Measurements from ENCODE around the gene KCNC1. TPM values are rescaled to one million over a fixed set of nuclear protein-coding genes. Genes with fewer than 3 reads are reported as not detected.

Gene KCNC1
- total RNA-seq, 2 donors from 2014 or later = not detected

DNA sequence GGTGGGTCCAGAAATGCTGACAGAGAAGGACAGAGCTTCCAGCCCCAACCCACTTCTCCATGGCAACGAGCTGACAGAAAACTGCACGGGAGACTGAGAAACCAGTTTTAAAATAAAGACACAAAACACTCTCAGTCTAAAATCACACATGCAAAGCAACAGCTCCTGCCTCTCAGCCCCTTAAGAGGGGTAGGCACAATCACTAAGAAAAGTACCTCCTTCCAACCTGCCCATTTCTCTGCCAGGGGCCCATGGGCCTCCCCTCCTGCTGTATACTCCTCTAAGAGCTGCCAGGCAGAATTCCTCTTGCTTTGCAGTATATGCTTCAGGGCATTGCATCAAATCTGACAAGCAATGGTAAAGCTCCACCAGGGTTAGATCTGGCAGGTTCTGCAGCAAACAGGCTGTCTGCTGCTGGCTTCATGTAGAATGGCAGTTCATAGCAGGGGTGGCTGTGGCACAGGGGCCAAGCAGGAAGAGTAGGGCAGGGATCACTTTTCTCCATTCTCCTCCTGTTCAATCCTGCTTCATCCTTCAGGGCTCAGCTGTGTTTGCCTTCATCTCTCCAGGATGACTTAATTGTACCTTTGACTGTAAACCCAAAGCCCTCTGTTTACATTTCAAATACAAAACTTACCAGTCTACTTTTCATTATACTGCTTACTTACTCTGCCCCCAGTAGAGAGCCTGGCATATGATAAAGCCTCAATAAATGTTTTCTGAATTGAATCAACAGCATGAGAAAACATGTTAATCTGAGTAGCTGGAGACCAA is 77.7 kb downstream of the KCNC1 start:
- H3K4me1 Mint-ChIP-seq = peaks cover 3% of the 10 kb centered on the region
- no peak overlapping the region for H3K27ac Mint-ChIP-seq
- no peaks in the 10 kb centered on the region for H3K9me3 ChIP-seq (ENCODE audit: control insufficient read depth, low read length, poor library complexity, severe bottlenecking)
- H3K36me3 Mint-ChIP-seq (ENCODE audit: low read depth) = peaks cover 8% of the 10 kb centered on the region
- no peak overlapping the region for H3K4me3 Mint-ChIP-seq
- ATAC-seq = no peak
- no peaks in the 10 kb centered on the region for H3K27me3 Mint-ChIP-seq
- no peak for DNase-seq

GRCh38 chr11:17812865-17813187 is 78.2 kb downstream of the KCNC1 start:
- DNase-seq (no peak), ATAC-seq (no peak)
- H3K9me3 ChIP-seq (ENCODE audit: control insufficient read depth, low read length, poor library complexity, severe bottlenecking) = no peaks in the 10 kb centered on the region
- Mint-ChIP-seq H3K27me3 (no peaks in the 10 kb centered on the region), H3K4me1 (peaks cover 3% of the 10 kb centered on the region), H3K36me3 (ENCODE audit: low read depth) (peaks cover 11% of the 10 kb centered on the region), H3K27ac (no peak overlapping the region), H3K4me3 (no peak overlapping the region)

- Mint-ChIP-seq H3K4me3 (no peak overlapping the region), H3K36me3 (ENCODE audit: low read depth) (peaks cover 11% of the 10 kb centered on the region), H3K27ac (no peak overlapping the region), H3K27me3 (no peaks in the 10 kb centered on the region), H3K4me1 (peaks cover 3% of the 10 kb centered on the region)
- H3K9me3 ChIP-seq (ENCODE audit: control insufficient read depth, low read length, poor library complexity, severe bottlenecking) = no peaks in the 10 kb centered on the region
- DNase-seq = no peak
- ATAC-seq = no peak
Observed at GRCh38 chr11:17813391-17814059, 78.9 kb downstream of the KCNC1 start.

- ATAC-seq (no peak), DNase-seq (no peak)
- H3K4me1 Mint-ChIP-seq = peaks cover 5% of the 10 kb centered on the region
- H3K27me3 Mint-ChIP-seq = no peaks in the 10 kb centered on the region
- peaks cover 11% of the 10 kb centered on the region for H3K36me3 Mint-ChIP-seq (ENCODE audit: low read depth)
- H3K4me3 Mint-ChIP-seq = no peak overlapping the region
- no peaks in the 10 kb centered on the region for H3K9me3 ChIP-seq (ENCODE audit: control insufficient read depth, low read length, poor library complexity, severe bottlenecking)
- no peak overlapping the region for H3K27ac Mint-ChIP-seq
Observed at GRCh38 chr11:17814546-17814945, 80.0 kb downstream of the KCNC1 start.

DNA sequence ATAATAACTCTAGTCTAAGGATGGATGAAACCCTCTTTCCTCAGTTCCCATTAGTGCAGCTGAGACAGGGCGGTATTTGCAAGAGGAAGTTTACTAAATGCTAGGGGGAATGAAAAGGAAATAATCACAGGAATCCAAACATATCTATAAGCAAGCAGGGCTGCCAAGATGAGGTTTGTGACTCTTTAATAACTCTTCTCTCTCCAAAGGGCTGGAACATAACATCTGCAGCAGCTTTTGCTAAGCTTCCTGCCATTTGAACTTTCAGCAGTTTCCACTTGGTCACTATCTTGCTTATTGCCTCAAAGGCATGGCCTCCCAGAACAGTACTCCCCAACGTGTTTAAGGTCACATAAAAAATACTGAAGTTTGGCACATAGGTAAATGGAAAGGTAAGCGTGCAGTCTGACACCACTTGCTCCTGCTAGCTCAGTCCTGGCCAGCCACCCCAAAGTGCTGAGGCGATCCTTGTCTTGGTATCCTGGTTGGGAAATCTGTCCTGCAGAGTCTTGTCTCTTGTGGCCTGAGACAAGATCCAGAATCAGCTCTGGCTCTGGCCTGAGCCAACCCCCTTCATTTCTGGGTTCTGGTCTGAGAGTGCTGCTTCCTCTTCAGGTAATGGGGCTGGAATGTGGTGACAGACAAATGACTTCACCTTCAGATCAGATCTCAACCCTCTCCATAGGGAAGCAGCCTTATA is 81.8 kb downstream of the KCNC1 start:
- H3K9me3 ChIP-seq (ENCODE audit: control insufficient read depth, low read length, poor library complexity, severe bottlenecking) = no peaks in the 10 kb centered on the region
- no peak for ATAC-seq
- Mint-ChIP-seq H3K36me3 (ENCODE audit: low read depth) (peaks cover 11% of the 10 kb centered on the region), H3K27me3 (no peaks in the 10 kb centered on the region), H3K4me3 (no peak overlapping the region), H3K27ac (no peak overlapping the region), H3K4me1 (peaks cover 6% of the 10 kb centered on the region)
- no peak for DNase-seq

DNA sequence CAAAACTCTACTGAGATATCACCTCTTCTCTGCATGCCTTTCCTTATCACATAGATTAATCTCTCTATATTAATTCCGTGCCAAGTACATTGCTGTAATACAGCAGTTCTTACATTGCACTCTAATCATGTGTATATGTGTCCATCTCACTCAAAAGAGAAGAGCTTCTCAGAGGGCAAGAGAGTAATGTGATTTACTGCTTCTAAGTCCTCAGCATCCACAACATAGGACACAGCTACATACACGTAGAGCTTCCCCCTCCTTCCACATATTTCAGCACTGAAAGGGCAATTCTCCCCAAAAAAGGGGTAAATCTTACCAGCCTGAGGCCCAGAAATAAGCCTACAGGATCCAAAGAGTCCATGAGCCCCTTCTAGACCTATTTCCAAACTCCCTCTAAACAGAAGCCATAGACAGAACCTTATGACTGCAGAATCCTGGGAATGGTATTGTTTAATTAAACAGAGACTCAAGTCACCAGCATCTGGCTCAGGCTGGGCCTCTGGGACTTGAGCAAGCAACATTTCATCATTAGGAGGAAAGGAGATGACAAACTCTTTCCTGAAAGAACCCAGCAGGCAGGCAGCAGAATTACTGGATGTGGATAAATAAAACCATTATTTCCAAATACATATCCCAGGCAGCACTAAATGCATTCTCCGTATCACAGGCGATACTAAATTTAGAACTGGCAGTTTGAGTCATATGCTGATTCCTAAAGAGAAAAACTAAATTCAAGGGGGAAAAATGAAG is 87.2 kb downstream of the KCNC1 start:
- ATAC-seq (no peak), DNase-seq (no peak)
- no peak overlapping the region for H3K4me3 Mint-ChIP-seq
- peaks cover 8% of the 10 kb centered on the region for H3K4me1 Mint-ChIP-seq
- no peak overlapping the region for H3K27ac Mint-ChIP-seq
- H3K36me3 Mint-ChIP-seq (ENCODE audit: low read depth) = peaks cover 7% of the 10 kb centered on the region
- H3K9me3 ChIP-seq (ENCODE audit: control insufficient read depth, low read length, poor library complexity, severe bottlenecking) = no peaks in the 10 kb centered on the region
- H3K27me3 Mint-ChIP-seq = no peaks in the 10 kb centered on the region

DNA sequence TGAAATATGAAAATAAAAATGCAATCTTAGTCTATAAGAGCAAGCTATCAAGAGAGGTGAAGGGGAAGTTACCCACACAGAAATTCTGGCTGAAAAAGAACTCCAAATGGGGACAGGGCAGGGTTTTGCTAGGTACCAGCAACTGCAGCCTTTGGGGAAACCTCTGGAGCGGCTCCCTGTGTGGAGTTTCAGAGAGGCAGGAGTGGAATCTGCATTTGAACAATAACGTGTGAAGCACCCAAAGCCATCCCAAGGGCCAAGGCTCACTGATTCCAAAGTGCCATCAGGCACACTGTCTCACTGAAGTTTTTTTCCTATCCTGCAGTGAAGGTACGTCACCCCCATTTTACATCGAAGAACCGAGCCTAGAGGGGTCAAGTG is 87.8 kb downstream of the KCNC1 start:
- no peak for ATAC-seq
- Mint-ChIP-seq H3K4me3 (no peak overlapping the region), H3K27ac (no peak overlapping the region)

GRCh38 chr11:17827006-17827405 is 92.4 kb downstream of the KCNC1 start:
- ATAC-seq (no peak), DNase-seq (no peak)
- Mint-ChIP-seq H3K36me3 (ENCODE audit: low read depth) (peaks cover 2% of the 10 kb centered on the region), H3K4me3 (no peak overlapping the region), H3K27ac (no peak overlapping the region), H3K4me1 (peaks cover 7% of the 10 kb centered on the region), H3K27me3 (no peaks in the 10 kb centered on the region)
- H3K9me3 ChIP-seq (ENCODE audit: control insufficient read depth, low read length, poor library complexity, severe bottlenecking) = no peaks in the 10 kb centered on the region

More for the DNA sequence above, 87.8 kb downstream of the KCNC1 start:
- H3K4me1 Mint-ChIP-seq = peaks cover 8% of the 10 kb centered on the region
- no peak for DNase-seq
- H3K36me3 Mint-ChIP-seq (ENCODE audit: low read depth) = peaks cover 5% of the 10 kb centered on the region
- no peaks in the 10 kb centered on the region for H3K9me3 ChIP-seq (ENCODE audit: control insufficient read depth, low read length, poor library complexity, severe bottlenecking)
- H3K27me3 Mint-ChIP-seq = no peaks in the 10 kb centered on the region

GRCh38 chr11:17828311-17828751 is 93.8 kb downstream of the KCNC1 start:
- Mint-ChIP-seq H3K27ac (no peak overlapping the region), H3K4me1 (peaks cover 2% of the 10 kb centered on the region), H3K27me3 (no peaks in the 10 kb centered on the region), H3K4me3 (no peak overlapping the region), H3K36me3 (ENCODE audit: low read depth) (no peaks in the 10 kb centered on the region)
- ATAC-seq (no peak), DNase-seq (no peak)
- no peaks in the 10 kb centered on the region for H3K9me3 ChIP-seq (ENCODE audit: control insufficient read depth, low read length, poor library complexity, severe bottlenecking)

- Mint-ChIP-seq H3K27ac (no peak overlapping the region), H3K36me3 (ENCODE audit: low read depth) (no peaks in the 10 kb centered on the region), H3K4me1 (peaks cover 2% of the 10 kb centered on the region), H3K4me3 (no peak overlapping the region), H3K27me3 (no peaks in the 10 kb centered on the region)
- no peaks in the 10 kb centered on the region for H3K9me3 ChIP-seq (ENCODE audit: control insufficient read depth, low read length, poor library complexity, severe bottlenecking)
- DNase-seq = no peak
- ATAC-seq = no peak
Observed at GRCh38 chr11:17831228-17831627, 96.6 kb downstream of the KCNC1 start.

GRCh38 chr11:17831883-17832282 is 97.3 kb downstream of the KCNC1 start:
- no peaks in the 10 kb centered on the region for H3K36me3 Mint-ChIP-seq (ENCODE audit: low read depth)
- H3K27me3 Mint-ChIP-seq = no peaks in the 10 kb centered on the region
- H3K4me1 Mint-ChIP-seq = peaks cover 2% of the 10 kb centered on the region
- no peak for ATAC-seq
- no peak overlapping the region for H3K27ac Mint-ChIP-seq
- no peaks in the 10 kb centered on the region for H3K9me3 ChIP-seq (ENCODE audit: control insufficient read depth, low read length, poor library complexity, severe bottlenecking)
- H3K4me3 Mint-ChIP-seq = no peak overlapping the region
- no peak for DNase-seq

Data from T-helper 17 cell (primary cell).